Fibroblast of mammary gland (primary cell): ENCODE data around the gene CD2AP.
"Not testable (repeated sequence)": the region's sequence is repeated elsewhere in the genome, so short reads cannot be mapped to it uniquely, and the experiment has no call there.

Source experiments
- DNase-seq: peaks from one replicate; pipeline ENCODE4 v3.0.0-alpha.2; 2010; ENCODE audit warnings: low read depth
- H3K4me3 ChIP-seq: 2 replicates; pipeline ENCODE4 v1.5.1; 2011; ENCODE audit warnings: low read depth, mild to moderate bottlenecking, low read length, moderate library complexity; ENCODE audit not compliant: control insufficient read depth
- TF ChIP-seq, protein P1 (sequence below): conservative IDR thresholded peaks from 2 replicates; pipeline ENCODE4 v1.5.1; 2011; ENCODE audit warnings: low read depth, low read length, inconsistent platforms; ENCODE audit not compliant: control insufficient read depth, insufficient read depth

The CD2AP gene

GRCh38 chr6:47437592-47437991 is 40.0 kb upstream of the CD2AP start:
- H3K4me3 ChIP-seq = no peak overlapping the region
- no peak for DNase-seq
- TF ChIP-seq, protein P1, sequence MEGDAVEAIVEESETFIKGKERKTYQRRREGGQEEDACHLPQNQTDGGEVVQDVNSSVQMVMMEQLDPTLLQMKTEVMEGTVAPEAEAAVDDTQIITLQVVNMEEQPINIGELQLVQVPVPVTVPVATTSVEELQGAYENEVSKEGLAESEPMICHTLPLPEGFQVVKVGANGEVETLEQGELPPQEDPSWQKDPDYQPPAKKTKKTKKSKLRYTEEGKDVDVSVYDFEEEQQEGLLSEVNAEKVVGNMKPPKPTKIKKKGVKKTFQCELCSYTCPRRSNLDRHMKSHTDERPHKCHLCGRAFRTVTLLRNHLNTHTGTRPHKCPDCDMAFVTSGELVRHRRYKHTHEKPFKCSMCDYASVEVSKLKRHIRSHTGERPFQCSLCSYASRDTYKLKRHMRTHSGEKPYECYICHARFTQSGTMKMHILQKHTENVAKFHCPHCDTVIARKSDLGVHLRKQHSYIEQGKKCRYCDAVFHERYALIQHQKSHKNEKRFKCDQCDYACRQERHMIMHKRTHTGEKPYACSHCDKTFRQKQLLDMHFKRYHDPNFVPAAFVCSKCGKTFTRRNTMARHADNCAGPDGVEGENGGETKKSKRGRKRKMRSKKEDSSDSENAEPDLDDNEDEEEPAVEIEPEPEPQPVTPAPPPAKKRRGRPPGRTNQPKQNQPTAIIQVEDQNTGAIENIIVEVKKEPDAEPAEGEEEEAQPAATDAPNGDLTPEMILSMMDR = no peak

DNA sequence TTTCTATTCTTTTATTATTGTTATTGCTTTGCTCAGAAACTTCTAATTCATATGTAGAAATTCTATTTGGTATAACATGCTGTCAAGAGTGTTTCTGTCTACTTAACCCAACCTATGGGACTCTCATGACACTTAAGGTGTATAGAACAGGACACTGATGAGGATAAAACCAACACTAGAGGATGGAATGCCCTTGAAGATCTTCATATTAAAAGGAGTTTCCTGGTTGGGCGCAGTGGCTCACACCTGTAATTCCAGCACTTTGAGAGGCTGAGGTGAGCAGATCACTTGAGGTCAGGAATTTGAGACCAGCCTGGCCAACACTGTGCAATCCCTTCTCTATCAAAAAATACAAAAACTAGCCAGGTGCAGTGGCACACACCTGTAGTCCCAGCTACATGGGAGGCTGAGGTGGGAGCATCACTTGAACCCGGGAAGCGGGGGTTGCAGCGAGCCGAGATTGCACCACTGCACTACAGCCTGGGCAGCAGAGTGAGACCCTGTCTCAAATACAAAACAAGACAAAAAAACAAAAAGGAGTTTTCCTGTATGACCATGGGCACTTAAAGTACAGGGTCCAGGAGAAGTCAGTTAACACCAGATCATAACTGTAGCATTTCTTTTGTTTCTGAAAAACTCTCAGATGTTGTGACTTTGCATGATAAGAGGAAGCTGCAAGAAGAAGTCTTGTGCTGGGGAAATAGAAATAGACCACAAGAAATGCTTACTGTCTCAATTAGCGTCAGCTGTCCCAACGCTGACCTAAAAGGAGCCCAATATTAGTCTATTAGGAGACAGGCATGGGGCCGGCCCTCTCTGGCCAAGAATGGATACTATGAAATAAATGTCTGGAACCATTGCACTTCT is 38.9 kb upstream of the CD2AP start:
- TF ChIP-seq, protein P1 = no peak
- DNase-seq = no peak

GRCh38 chr6:47439348-47439668 is 38.3 kb upstream of the CD2AP start:
- no peak overlapping the region for H3K4me3 ChIP-seq
- TF ChIP-seq, protein P1 = no peak
- no peak for DNase-seq

More for the DNA sequence above, 38.9 kb upstream of the CD2AP start:
- no peak overlapping the region for H3K4me3 ChIP-seq

DNA sequence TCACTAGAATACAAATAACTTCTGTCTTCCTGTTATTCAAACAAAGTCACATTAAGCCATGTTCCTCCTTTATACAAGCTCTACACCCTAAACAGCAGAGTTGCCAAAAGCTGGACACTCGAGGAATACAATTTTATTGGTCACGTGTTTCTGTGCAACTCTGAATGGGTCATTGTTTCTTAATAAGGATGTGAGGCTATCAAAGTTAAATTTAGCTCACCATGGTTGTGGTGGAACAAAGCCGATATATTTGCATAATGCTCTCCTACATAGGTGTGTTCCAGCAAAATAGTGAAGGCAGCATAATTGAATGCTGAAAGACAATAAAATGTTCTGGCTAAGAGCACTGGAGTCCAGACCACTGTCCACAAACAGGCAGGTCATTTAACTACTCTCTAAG is 36.9 kb upstream of the CD2AP start:
- H3K4me3 ChIP-seq = no peak overlapping the region
- TF ChIP-seq, protein P1 = no peak
- DNase-seq = no peak

DNA sequence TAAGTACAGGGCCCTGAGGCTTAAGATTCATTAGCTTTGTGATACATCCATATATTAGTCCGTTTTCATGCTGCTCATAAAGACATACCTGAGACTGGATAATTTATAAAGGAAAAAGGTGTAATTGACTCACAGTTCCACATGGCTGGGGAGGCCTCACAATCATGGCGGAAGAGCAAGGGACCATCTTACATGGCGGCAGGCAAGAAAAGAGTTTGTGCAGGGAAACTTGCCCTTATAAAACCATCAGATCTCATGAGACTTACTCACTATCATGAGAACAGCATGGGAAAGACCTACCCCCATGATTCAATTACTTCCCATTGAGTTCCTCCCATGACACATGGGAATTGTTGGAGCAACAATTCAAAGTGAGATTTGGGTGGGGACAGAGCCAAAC is 32.6 kb upstream of the CD2AP start:
- not testable (repeated sequence) for H3K4me3 ChIP-seq, DNase-seq

DNA sequence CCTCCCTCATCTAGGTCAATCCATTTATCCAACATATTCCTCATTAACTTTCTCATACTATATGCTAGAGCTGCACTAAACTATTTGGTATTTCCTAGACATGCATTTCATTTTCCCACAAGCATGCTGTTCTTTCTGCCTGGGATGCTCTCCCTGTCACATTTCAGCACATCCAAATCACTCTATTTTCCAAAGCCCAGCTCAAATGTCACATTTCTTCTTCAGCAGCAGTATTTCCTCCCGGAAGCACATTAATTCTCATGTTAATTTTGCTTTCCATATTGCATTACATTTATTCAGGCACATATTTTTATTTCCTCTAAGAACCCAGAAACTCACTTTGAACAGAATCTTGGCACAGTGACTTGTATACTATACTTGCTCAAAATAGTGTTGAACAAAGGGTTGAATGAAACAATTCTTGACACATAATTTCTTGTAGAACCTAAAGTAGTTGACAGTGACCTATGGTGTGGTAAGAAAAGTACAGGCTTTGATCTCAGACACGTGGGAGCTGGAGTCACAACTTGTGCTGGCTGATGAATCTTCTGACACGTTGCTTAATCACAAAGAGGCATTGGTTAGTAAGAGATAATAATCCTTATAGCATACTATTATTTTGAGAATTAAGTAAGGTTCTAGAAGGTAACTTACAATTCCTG is 30.8 kb upstream of the CD2AP start:
- DNase-seq = no peak
- H3K4me3 ChIP-seq = no peak overlapping the region
- TF ChIP-seq, protein P1 = no peak

- TF ChIP-seq, protein P1 = no peak
- H3K4me3 ChIP-seq = no peak overlapping the region
- DNase-seq = no peak
Measured at GRCh38 chr6:47447722-47448121, 29.9 kb upstream of the CD2AP start.
